ENCODE results near the gene POLR1F. TPM values are rescaled to one million over a fixed set of nuclear protein-coding genes. Genes with fewer than 3 reads are reported as not detected.

Gene POLR1F
- total and polyA plus RNA-seq, 2 experiments from 2014 or later, result 35.2 to 99.9 TPM

DNA sequence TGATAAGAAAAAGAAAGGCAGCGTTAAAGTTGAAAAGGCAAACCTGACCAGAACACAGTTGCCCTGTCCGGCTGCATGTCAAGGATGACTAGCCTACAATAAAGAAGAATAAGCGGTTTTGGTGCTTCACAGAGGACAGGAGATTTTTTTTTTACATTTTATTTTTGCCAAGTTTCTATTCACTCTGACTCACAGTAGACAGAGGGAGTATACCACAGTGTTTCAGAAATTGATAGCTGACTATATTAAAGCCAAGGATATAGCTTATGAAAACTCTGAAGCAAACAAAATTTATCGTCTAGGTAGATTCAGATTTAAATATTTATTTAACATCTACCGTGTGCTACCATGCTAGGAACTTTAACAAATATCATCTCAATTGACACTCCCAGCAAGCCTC is 16.9 kb upstream of the POLR1F start (continued):
- TF ChIP-seq, protein P1, sequence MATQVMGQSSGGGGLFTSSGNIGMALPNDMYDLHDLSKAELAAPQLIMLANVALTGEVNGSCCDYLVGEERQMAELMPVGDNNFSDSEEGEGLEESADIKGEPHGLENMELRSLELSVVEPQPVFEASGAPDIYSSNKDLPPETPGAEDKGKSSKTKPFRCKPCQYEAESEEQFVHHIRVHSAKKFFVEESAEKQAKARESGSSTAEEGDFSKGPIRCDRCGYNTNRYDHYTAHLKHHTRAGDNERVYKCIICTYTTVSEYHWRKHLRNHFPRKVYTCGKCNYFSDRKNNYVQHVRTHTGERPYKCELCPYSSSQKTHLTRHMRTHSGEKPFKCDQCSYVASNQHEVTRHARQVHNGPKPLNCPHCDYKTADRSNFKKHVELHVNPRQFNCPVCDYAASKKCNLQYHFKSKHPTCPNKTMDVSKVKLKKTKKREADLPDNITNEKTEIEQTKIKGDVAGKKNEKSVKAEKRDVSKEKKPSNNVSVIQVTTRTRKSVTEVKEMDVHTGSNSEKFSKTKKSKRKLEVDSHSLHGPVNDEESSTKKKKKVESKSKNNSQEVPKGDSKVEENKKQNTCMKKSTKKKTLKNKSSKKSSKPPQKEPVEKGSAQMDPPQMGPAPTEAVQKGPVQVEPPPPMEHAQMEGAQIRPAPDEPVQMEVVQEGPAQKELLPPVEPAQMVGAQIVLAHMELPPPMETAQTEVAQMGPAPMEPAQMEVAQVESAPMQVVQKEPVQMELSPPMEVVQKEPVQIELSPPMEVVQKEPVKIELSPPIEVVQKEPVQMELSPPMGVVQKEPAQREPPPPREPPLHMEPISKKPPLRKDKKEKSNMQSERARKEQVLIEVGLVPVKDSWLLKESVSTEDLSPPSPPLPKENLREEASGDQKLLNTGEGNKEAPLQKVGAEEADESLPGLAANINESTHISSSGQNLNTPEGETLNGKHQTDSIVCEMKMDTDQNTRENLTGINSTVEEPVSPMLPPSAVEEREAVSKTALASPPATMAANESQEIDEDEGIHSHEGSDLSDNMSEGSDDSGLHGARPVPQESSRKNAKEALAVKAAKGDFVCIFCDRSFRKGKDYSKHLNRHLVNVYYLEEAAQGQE (IDR thresholded peaks at IDR 0.05; ENCODE audit: unreplicated experiment), result no peak
- TF ChIP-seq, protein P2, sequence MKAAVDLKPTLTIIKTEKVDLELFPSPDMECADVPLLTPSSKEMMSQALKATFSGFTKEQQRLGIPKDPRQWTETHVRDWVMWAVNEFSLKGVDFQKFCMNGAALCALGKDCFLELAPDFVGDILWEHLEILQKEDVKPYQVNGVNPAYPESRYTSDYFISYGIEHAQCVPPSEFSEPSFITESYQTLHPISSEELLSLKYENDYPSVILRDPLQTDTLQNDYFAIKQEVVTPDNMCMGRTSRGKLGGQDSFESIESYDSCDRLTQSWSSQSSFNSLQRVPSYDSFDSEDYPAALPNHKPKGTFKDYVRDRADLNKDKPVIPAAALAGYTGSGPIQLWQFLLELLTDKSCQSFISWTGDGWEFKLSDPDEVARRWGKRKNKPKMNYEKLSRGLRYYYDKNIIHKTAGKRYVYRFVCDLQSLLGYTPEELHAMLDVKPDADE (IDR thresholded peaks at IDR 0.05), result no peak

DNA sequence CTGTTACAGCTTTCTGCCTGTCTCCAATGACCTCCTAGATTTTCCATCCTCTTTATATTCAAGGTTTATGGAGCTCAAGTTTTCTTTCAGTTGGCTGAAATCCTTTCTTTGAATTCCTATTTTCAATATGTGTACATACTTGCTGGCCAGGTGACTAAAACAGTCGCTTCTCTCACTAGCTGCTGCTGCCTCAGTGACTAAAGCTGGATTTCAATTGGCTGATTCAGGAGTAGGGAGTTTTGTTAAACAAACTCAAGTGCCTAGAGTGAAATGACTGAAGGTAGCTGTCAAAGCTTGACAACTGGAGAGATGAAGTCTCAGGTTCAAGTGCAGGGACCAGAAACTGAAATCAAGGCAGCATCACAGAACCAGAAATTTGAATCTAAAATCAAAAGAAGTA is 6.7 kb upstream of the POLR1F start:
- no peaks in the 10 kb centered on the region for H3K36me3 ChIP-seq (ENCODE audit: insufficient read depth)
- H3K9me3 Mint-ChIP-seq, result no peaks in the 10 kb centered on the region
- no peaks in the 10 kb centered on the region for H3K36me3 Mint-ChIP-seq (ENCODE audit: low read depth)
- no peaks in the 10 kb centered on the region for H3K4me1 Mint-ChIP-seq
- no peaks in the 10 kb centered on the region for H3K27me3 ChIP-seq (ENCODE audit: insufficient read depth)
- no peak overlapping the region for H3K4me2 ChIP-seq
- H3K4me3 ChIP-seq, result no peak overlapping the region
- H3K27me3 Mint-ChIP-seq (ENCODE audit: insufficient read depth, low read depth, poor library complexity), result no peaks in the 10 kb centered on the region
- ATAC-seq (no peak), DNase-seq (ENCODE audit: low spot score) (no peak)
- H3K4me3 Mint-ChIP-seq, result no peak overlapping the region
- TF ChIP-seq STAT1 (IDR thresholded peaks at IDR 0.05; ENCODE audit: unreplicated experiment), result no peak
- no peak for TF ChIP-seq ZNF331 (CRISPR knock-in tag; IDR thresholded peaks at IDR 0.05; ENCODE audit: low read depth)
- TF ChIP-seq, protein P1 (IDR thresholded peaks at IDR 0.05; ENCODE audit: unreplicated experiment), result no peak
- H3K9me2 ChIP-seq (ENCODE audit: insufficient read depth), result no peaks in the 10 kb centered on the region
- no peaks in the 10 kb centered on the region for H3K79me2 ChIP-seq (replicated peaks; ENCODE audit: insufficient read depth)
- H3K27ac Mint-ChIP-seq, result no peak overlapping the region
- no peak overlapping the region for H3K27ac ChIP-seq (ENCODE audit: low read depth)
- H2AFZ ChIP-seq, result no peak overlapping the region
- H3K4me1 ChIP-seq (ENCODE audit: insufficient read depth), result no peaks in the 10 kb centered on the region
- no peaks in the 10 kb centered on the region for H4K20me1 ChIP-seq (replicated peaks; ENCODE audit: insufficient read depth)
- H3F3A ChIP-seq (replicated peaks; ENCODE audit: low read depth), result no peaks in the 10 kb centered on the region

DNA sequence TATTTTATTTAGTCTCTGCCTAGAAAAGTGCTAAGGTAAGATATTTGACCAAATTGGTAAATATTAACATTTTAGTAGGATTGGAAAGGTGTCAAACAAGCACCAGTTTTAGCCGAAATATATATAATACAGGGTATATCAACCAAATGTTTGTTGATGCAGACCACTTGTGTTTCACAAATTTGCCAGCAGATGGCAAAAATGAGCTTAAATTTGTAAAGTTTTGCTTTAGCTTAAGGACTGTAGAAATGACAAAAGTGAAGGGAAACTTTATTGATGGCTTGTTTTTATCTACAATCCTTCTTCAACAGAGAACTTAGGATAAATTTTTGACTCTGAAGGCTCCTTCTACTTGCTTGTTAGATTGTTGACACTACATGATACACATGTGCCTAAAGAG is 4.8 kb upstream of the POLR1F start:
- ATAC-seq, result no peak

More for the DNA sequence above, 4.8 kb upstream of the POLR1F start:
- Mint-ChIP-seq H3K27me3 (ENCODE audit: insufficient read depth, low read depth, poor library complexity) (peaks cover 3% of the 10 kb centered on the region), H3K27ac (no peak overlapping the region), H3K4me1 (peaks cover 9% of the 10 kb centered on the region; the same call in 2 of the 3 replicates), H3K9me3 (no peaks in the 10 kb centered on the region), H3K36me3 (ENCODE audit: low read depth) (no peaks in the 10 kb centered on the region), H3K4me3 (no peak overlapping the region)
- Histone ChIP-seq H3K9me2 (ENCODE audit: insufficient read depth) (no peaks in the 10 kb centered on the region), H3K36me3 (ENCODE audit: insufficient read depth) (no peaks in the 10 kb centered on the region), H3K4me3 (no peak overlapping the region), H3K27ac (ENCODE audit: low read depth) (no peak overlapping the region), H3K4me1 (ENCODE audit: insufficient read depth) (no peaks in the 10 kb centered on the region), H2AFZ (no peak overlapping the region), H4K20me1 (replicated peaks; ENCODE audit: insufficient read depth) (no peaks in the 10 kb centered on the region), H3K4me2 (no peak overlapping the region), H3K79me2 (replicated peaks; ENCODE audit: insufficient read depth) (peaks cover under 1% of the 10 kb centered on the region; the same call in 1 of the 2 replicates), H3F3A (replicated peaks; ENCODE audit: low read depth) (no peaks in the 10 kb centered on the region), H3K27me3 (ENCODE audit: insufficient read depth) (no peaks in the 10 kb centered on the region)
- peak; percentile 69 for DNase-seq (ENCODE audit: low spot score)
- TF ChIP-seq, protein P3, sequence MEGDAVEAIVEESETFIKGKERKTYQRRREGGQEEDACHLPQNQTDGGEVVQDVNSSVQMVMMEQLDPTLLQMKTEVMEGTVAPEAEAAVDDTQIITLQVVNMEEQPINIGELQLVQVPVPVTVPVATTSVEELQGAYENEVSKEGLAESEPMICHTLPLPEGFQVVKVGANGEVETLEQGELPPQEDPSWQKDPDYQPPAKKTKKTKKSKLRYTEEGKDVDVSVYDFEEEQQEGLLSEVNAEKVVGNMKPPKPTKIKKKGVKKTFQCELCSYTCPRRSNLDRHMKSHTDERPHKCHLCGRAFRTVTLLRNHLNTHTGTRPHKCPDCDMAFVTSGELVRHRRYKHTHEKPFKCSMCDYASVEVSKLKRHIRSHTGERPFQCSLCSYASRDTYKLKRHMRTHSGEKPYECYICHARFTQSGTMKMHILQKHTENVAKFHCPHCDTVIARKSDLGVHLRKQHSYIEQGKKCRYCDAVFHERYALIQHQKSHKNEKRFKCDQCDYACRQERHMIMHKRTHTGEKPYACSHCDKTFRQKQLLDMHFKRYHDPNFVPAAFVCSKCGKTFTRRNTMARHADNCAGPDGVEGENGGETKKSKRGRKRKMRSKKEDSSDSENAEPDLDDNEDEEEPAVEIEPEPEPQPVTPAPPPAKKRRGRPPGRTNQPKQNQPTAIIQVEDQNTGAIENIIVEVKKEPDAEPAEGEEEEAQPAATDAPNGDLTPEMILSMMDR (conservative IDR thresholded peaks at IDR 0.05; ENCODE audit: low read depth in 2 of 2), result peak; percentile 56 to 73
- TF ChIP-seq, protein P2 (IDR thresholded peaks at IDR 0.05), result no peak
